Measurements from ENCODE around the gene F8.

GRCh38 chrX:155028877-155029291, 6.4 kb upstream of the F8 start:
- TF ChIP-seq ZNF274 (IDR thresholded peaks at IDR 0.05; ENCODE audit: low read depth, low read length) = no peak
- TF ChIP-seq SUZ12 (IDR thresholded peaks at IDR 0.05; ENCODE audit: extremely low read depth, insufficient read depth, insufficient read length) = no peak
- TF ChIP-seq YY1 (IDR thresholded peaks at IDR 0.05; ENCODE audit: insufficient read depth, insufficient read length) = no peak

All from NT2/D1 (cell line).